Stimulated activated memory B cell treated with anti-CD40 and anti-IgM and Interleukin-4, amounts not matched to agents 10 μg/mL and 1 μg/mL and 100 μg/mL, for 72 hours (primary cell): ENCODE measurements around the gene LLGL1.
"Not testable (repeated sequence)": the region's sequence is repeated elsewhere in the genome, so short reads cannot be mapped to it uniquely, and the experiment has no call there.

Source experiments
- ATAC-seq: fragments of 150-1000 bp; cut with Tn5 transposase; 2 replicates; pipeline ENCODE4 v1.10.0; 2021
- H3K27ac Mint-ChIP-seq: one replicate; pipeline ENCODE4 v1.8.0; 2022; ENCODE audit warnings: mild to moderate bottlenecking, mixed read lengths
- H3K27me3 Mint-ChIP-seq: one replicate; pipeline ENCODE4 v1.8.0; 2022; ENCODE audit warnings: mixed read lengths
- H3K36me3 Mint-ChIP-seq: one replicate; pipeline ENCODE4 v1.8.0; 2022; ENCODE audit warnings: mixed read lengths
- H3K4me1 Mint-ChIP-seq: one replicate; pipeline ENCODE4 v1.8.0; 2022; ENCODE audit warnings: mixed read lengths
- H3K4me3 Mint-ChIP-seq: one replicate; pipeline ENCODE4 v1.8.0; 2022; ENCODE audit warnings: mild to moderate bottlenecking, moderate library complexity, mixed read lengths
- H3K9me3 Mint-ChIP-seq: one replicate; pipeline ENCODE4 v1.8.0; 2022; ENCODE audit warnings: mixed read lengths

LLGL1 gene

DNA sequence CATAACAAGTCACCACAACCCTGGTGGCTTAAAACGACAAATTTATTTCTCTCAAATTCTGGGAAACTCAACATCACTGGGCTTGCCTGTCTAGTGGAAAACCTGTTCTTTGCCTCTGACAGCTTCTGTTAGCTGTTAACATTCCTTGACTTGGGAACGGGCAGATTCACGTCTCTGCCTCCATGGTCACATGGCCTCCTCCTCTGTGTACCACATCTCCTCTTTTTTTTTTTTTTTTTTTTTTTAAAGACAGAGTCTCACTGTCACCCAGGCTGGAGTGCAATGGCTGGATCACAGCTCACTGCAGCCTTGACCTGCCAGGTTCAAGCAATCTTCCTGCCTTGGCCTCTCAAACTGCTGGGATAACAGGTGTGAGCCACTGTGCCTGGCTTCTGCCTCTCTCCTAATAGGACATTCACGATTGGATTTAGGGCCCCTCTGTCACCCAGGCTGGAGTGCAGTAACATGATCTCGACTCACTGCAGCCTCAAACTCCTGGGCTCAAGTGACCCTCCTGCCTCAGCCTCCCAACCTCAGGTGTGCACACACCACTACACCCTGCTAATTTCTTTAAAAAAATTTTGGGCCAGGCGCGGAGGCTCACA, 11.7 kb upstream of the LLGL1 start:
- Mint-ChIP-seq H3K36me3 (peaks cover 14% of the 10 kb centered on the region), H3K27ac (no peak overlapping the region), H3K9me3 (no peaks in the 10 kb centered on the region), H3K4me3 (no peak overlapping the region), H3K27me3 (no peaks in the 10 kb centered on the region), H3K4me1 (peaks cover 14% of the 10 kb centered on the region)
- ATAC-seq = no peak

DNA sequence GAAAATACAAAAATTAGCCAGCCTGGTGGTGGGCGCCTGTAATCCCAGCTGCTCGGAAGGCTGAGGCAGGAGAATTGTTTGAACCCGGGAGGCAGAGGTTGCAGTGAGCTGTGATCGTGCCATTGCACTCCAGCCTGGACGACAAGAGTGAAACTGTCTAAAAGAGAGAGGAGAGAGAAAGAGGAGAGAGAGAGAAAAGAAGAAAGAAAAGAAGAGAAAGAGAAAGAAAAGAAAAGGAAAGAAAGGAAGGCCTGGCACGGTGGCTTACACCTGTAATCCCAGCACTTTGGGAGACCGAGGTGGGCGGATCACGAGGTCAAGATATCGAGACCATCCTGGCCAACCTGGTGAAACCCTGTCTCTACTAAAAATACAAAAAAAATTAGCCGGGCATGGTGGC, 8.5 kb upstream of the LLGL1 start:
- not testable (repeated sequence) for H3K9me3 Mint-ChIP-seq, H3K36me3 Mint-ChIP-seq, H3K27me3 Mint-ChIP-seq, H3K27ac Mint-ChIP-seq, ATAC-seq, H3K4me3 Mint-ChIP-seq
- peaks cover 28% of the 10 kb centered on the region for H3K4me1 Mint-ChIP-seq

DNA sequence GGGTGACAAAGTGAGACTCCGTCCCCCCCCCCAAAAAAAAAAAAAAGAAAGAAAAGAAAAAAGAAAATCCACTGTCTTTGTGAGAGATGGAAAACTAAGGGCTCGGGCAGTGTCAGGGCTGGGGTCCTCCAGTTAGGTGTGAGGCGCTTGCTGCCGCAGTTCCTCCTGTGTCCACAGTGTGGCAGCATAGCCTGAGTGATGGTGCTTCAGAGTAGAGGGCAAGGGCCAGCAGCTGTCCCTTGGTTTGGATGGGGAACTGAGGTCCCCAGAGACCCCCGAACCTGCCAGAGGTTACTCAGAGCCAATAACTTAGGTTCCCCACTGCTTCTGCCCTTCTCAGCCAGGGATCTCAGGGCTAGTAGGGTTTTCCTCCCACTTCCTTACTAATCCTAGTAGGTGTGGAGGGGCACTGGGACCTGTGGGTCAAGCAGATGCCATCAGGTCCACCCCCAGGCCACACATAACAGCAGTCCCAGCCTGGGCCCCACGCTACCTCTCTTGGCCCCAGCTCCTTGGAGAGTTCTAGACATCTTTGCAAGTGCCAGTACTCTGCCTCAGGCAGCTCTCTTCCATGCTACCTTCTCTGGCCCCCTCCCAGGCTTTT, 7.9 kb upstream of the LLGL1 start:
- no peaks in the 10 kb centered on the region for H3K9me3 Mint-ChIP-seq
- H3K4me3 Mint-ChIP-seq = no peak overlapping the region
- ATAC-seq = peak; percentile 72
- peaks cover 29% of the 10 kb centered on the region for H3K4me1 Mint-ChIP-seq
- no peaks in the 10 kb centered on the region for H3K27me3 Mint-ChIP-seq
- H3K27ac Mint-ChIP-seq = no peak overlapping the region
- no peaks in the 10 kb centered on the region for H3K36me3 Mint-ChIP-seq

DNA sequence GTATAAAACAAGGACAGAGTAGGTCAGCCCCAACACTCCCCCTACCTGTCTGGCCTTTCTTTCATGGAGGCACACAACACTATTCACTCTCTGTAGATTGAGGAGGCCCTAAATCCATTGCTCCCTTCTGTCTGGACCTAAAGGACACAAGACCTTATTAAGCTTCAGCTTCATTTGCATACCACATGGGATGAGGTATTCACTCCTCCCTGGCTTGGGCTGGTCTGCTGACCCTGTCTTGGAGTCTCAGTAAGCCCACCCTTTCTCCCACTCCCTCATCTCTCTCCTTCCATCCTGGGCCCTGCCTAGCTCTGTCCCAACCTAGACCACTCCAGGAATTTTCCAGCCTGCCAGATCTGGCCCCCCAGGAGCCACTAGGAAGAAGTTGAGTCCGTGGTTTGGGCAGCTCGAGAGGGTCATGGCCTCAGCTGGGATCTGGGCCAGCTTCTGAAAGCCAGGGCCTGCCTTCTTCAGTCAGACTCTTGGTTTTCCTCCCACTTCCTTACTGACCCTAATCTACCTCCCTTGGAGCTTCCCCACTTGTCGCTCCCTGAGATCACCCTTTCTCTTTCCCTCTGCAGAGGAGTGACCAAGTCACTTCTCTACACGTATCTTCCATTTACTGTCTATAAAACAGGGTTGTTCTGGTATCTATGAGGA, 6.5 kb upstream of the LLGL1 start:
- Mint-ChIP-seq H3K4me1 (peaks cover 29% of the 10 kb centered on the region), H3K27me3 (no peaks in the 10 kb centered on the region), H3K36me3 (no peaks in the 10 kb centered on the region), H3K4me3 (no peak overlapping the region), H3K27ac (no peak overlapping the region), H3K9me3 (no peaks in the 10 kb centered on the region)
- no peak for ATAC-seq

DNA sequence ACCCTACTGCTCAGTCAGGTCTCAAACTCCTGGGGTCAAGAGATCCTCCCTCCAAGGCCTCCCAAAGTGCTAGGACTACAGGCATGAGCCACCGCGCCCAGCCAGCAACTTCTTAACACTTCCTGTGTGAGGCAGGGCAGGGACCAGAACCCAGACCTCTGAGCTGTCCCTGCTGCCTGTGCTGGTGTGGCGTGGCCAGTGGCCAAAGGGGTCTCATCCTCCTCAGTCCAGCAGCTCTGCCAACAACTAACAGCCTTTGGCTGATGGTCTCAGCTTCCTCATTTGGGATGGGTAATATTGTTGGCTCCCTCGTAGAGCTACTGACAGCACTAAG, 1.4 kb upstream of the LLGL1 start:
- Mint-ChIP-seq H3K36me3 (no peaks in the 10 kb centered on the region), H3K27ac (no peak overlapping the region), H3K9me3 (no peaks in the 10 kb centered on the region), H3K4me1 (peaks cover 40% of the 10 kb centered on the region), H3K4me3 (no peak overlapping the region), H3K27me3 (no peaks in the 10 kb centered on the region)
- no peak for ATAC-seq

DNA sequence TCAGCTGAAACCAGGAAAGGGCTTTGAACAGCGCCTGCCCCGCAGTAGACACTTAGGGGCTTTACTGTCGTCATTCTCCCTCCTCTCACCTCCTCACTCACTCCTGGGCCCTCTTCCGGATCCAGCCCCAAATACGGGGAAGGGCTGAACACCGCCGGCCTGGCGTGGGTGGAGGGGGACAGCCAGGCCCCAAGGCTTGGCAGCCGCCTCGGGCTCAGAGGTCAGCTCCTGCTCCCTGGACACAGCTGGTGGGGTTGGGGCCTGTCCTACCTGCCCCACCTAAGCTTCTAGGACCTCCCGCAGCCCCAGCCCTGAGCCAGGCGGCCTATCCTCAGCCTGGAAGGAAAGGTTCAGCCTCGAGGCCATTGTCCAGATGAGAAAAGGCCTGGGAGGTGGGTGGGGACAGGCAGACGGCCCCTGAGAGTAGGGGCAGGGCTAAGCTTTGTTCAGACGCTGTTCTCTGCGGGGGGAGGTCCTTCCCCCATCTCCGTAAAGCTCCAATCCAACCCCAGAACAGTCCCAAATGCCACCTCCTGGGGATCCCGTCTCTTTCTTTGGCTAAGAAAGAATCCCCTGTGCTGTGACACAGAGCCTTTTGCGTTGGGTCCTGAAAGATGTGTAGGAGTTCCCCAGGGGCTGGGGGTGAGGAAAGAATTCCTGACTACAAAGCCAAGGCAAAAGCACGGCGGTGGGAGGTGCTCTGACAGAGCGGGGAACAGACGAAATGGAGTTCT, 881 bp upstream of the LLGL1 start:
- H3K4me1 Mint-ChIP-seq = peaks cover 40% of the 10 kb centered on the region

DNA sequence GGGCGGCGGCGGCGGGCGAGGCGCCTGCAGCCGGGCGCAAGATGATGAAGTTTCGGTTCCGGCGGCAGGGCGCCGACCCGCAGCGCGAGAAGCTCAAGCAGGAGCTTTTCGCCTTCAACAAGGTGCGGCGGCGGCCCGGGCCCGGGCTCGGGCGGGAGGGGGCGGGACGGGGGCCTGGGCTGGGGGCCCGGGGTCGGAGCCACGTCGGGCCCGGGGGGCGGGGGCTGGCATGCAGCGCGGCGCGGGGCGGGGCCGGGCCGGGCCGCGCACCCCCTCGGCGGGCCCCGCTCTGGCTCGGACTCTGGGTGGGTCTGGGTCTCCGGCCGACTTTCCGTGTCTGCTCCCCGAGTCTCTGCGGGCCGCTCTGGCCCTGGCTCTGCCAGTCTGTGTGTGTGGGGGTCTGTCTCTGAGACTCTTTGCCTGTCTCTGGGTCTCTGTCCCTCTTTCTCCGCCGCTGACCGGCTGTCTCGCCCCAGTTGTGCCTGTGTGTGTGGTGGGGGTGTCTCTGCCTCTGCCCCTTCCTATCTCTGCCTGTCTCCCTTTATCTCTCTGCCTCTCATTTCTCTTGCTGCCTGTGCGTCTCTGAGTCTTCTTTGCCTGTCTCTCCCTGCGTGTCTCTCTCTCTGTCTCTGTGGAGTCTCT, 328 bp downstream of the LLGL1 start:
- ATAC-seq = peak; percentile 67
- Mint-ChIP-seq H3K4me1 (peaks cover 38% of the 10 kb centered on the region), H3K27ac (peak overlapping the region; percentile 77), H3K9me3 (no peaks in the 10 kb centered on the region), H3K27me3 (no peaks in the 10 kb centered on the region), H3K36me3 (no peaks in the 10 kb centered on the region), H3K4me3 (peak overlapping the region; percentile 88)

More for the DNA sequence above, 881 bp upstream of the LLGL1 start:
- Mint-ChIP-seq H3K36me3 (no peaks in the 10 kb centered on the region), H3K27me3 (no peaks in the 10 kb centered on the region), H3K4me3 (peak overlapping the region; percentile 71), H3K27ac (no peak overlapping the region), H3K9me3 (no peaks in the 10 kb centered on the region)
- no peak for ATAC-seq

DNA sequence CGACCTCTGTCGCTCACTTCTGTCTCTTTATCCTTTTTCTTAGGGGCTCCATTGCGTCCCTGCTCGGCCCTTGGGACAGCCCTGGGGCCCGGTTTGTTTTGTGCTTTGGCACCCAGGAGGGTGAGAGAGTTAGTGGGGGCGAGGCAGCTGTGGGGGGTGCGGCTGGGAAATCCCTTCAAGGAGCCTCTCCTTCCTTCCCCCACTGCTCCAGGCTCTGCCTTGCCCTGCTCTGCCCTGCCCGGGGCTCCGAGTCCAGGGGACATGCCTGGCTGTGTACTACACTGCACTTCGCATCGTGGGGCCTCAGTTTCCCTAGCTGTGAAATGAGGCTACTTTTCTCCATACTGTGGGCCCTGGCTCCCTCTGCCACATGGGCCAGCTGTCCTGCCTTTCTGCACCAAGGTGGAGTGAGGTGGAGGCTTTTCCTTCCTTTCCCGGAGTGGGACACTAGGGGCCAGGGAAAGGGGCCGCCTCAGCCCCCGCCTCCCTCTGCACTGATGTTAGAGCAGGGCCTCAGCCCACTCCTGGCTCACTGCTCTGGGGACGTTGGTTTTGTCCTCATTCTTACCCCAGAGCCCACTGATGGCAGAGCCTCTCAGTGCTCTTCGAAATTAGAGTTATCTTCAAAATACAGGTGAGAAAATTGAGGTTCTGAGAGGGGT, 980 bp downstream of the LLGL1 start:
- H3K36me3 Mint-ChIP-seq = no peaks in the 10 kb centered on the region
- peak overlapping the region; percentile 77 for H3K27ac Mint-ChIP-seq
- ATAC-seq = no peak
- H3K9me3 Mint-ChIP-seq = no peaks in the 10 kb centered on the region
- no peaks in the 10 kb centered on the region for H3K27me3 Mint-ChIP-seq
- peaks cover 31% of the 10 kb centered on the region for H3K4me1 Mint-ChIP-seq
- H3K4me3 Mint-ChIP-seq = peak overlapping the region; percentile 88

DNA sequence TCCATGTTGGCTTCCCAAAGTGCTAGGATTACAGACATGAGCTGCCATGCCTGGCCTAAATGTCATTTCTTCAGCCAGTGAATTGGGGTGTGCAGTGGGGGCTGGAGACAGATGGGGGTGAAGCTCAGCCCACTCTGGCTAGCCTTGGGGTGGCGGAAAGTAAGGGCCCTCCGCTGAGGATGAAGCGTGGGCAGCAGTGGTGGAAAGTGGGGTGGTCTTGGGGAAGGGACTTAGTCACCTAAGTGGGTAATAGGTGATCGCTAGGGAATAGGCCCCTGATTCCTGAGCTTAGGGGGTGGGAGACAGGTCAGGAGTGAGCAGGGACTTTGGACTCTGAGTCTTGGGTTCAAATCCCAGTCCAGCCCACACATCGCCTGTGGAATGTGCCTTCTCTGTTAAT, 2.2 kb downstream of the LLGL1 start:
- H3K4me3 Mint-ChIP-seq = no peak overlapping the region
- peaks cover 26% of the 10 kb centered on the region for H3K4me1 Mint-ChIP-seq
- no peak overlapping the region for H3K27ac Mint-ChIP-seq

DNA sequence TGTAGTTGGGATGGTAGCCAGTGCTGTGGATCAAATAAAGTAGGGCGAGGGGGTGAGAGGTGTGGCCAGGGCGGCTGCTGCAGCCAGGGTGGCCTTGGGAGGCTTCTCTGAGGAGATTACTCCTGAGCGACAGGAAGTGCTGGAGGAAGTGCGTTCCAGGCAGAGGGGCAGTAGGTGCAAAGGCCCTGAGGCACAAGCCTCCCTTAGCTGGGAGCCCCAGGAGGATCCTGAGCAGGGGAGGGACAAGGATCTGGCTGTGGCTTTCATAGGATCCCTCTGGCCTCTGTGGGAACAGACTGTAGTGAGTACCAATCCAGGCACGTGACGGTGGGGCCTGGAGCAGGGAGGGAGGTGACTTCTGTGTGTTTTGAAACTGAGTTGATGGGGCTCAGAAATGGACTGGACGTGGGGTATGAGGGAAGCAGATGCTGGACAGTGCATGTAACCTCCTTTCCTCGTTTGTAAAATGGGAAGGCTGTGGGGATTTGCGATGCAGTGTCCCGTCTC, 2.8 kb downstream of the LLGL1 start:
- H3K36me3 Mint-ChIP-seq = no peaks in the 10 kb centered on the region
- H3K27ac Mint-ChIP-seq = no peak overlapping the region
- H3K4me1 Mint-ChIP-seq = peaks cover 26% of the 10 kb centered on the region
- no peak overlapping the region for H3K4me3 Mint-ChIP-seq
- no peaks in the 10 kb centered on the region for H3K27me3 Mint-ChIP-seq
- no peaks in the 10 kb centered on the region for H3K9me3 Mint-ChIP-seq
- no peak for ATAC-seq

More for the DNA sequence above, 2.2 kb downstream of the LLGL1 start:
- ATAC-seq = no peak
- no peaks in the 10 kb centered on the region for H3K36me3 Mint-ChIP-seq
- no peaks in the 10 kb centered on the region for H3K9me3 Mint-ChIP-seq
- H3K27me3 Mint-ChIP-seq = no peaks in the 10 kb centered on the region

DNA sequence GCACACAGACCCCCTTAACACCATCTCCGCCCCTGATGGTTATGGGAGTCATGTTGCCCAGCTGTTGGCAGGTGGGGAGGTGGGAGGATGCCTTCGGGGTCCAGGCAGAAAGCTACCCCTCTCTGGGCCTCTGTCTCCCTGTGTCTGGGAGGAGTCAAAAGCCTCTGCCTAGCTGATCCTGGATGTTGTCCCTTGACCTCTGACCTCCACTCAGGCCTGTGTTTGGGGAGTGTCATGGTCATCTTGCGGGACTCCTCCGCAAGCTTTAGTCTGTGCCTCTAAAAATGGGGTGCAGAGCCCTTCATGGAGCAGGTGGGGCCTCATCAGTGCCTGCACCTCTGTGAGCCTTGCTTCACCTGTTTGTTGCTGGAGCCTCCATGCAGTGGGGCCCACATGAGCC, 3.8 kb downstream of the LLGL1 start:
- H3K4me3 Mint-ChIP-seq = no peak overlapping the region
- no peak overlapping the region for H3K27ac Mint-ChIP-seq
- H3K9me3 Mint-ChIP-seq = no peaks in the 10 kb centered on the region
- H3K4me1 Mint-ChIP-seq = peaks cover 26% of the 10 kb centered on the region
- H3K27me3 Mint-ChIP-seq = no peaks in the 10 kb centered on the region
- H3K36me3 Mint-ChIP-seq = peaks cover 2% of the 10 kb centered on the region
- no peak for ATAC-seq

DNA sequence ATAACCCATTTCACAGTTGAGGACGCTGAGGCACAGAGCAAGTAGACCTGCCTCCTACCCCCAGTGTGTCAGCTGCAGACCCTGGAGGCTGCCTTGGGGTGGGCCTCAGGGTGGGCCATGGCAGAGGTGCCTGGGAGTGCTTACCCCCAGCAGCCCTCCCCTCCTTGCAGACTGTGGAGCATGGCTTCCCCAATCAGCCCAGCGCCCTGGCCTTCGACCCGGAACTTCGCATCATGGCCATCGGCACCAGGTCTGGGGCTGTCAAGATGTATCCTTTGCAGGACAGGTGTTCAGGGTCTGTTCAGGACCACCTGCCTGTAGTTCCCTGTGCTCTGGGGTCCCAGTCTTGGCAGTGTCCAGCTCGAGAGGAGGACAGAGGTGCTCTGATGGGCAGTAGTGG, 4.3 kb downstream of the LLGL1 start:
- no peaks in the 10 kb centered on the region for H3K27me3 Mint-ChIP-seq
- H3K27ac Mint-ChIP-seq = no peak overlapping the region
- peaks cover 7% of the 10 kb centered on the region for H3K36me3 Mint-ChIP-seq
- H3K4me1 Mint-ChIP-seq = peaks cover 24% of the 10 kb centered on the region
- H3K4me3 Mint-ChIP-seq = no peak overlapping the region
- no peak for ATAC-seq
- H3K9me3 Mint-ChIP-seq = no peaks in the 10 kb centered on the region

DNA sequence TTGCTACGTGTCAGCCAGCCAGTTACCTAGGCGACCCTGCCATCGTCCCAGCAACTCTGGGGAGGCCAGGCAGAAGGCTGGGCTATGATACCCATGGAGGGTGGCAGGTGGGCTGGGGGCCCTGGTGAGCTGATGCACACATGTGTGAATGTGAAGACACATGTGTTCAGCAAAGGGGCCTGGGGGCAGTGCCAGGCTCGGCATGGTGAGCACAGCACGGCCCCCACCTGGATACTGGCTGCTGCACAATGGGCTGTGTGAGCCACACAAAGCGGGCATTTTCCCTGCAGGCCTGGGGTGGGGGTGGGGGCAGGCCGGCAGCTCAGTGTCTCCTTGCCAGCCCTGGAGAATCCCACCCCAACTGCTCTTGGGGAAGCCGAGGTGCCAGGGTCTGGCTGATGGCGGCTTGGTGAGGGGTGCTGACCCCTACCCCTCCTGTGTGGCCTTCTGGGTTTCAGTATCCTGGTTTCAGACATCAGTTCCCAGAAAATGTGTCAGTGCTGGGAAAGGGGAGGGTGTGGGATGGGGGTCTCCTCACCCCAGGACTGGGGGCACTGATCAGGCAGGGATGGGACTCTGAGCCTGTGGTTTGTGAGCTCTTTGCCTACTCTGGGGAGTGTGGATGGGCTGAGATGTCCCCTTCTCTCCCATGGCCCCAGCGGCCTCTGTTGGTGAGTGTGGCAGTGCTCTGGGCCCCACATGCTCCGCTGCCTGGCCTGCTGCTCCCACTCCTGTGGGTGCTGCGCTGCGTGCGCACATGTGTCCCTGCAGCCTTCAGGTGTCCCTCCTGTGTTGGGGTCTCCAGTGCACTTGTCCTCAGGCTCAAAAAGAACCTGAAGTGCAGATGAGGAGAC, 5.1 kb downstream of the LLGL1 start:
- Mint-ChIP-seq H3K27ac (no peak overlapping the region), H3K4me3 (no peak overlapping the region), H3K4me1 (peaks cover 20% of the 10 kb centered on the region), H3K9me3 (no peaks in the 10 kb centered on the region), H3K36me3 (peaks cover 12% of the 10 kb centered on the region), H3K27me3 (no peaks in the 10 kb centered on the region)
- ATAC-seq = no peak

DNA sequence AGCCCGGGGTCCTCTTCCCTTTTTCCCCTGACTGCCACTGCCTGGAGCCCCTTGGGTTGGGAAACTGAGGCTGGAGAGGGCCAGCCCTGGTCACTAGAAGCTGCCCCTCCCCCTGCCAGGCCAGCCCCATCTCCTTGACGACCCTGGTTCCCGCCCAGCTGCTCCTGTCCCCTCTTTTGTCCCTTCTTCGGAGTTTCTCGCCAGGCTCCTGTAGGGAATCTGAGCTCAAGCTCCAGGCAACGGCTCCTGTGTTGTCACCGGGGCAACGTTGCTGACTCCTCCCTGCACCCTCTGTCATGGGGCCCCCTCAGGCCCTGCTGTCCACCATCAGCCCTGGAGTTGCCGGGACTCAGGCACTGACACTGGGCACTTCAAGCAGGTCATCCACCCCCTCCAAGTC, 5.7 kb downstream of the LLGL1 start:
- H3K27me3 Mint-ChIP-seq = no peaks in the 10 kb centered on the region
- no peak overlapping the region for H3K27ac Mint-ChIP-seq
- no peak for ATAC-seq
- peaks cover 19% of the 10 kb centered on the region for H3K4me1 Mint-ChIP-seq
- no peak overlapping the region for H3K4me3 Mint-ChIP-seq
- peaks cover 16% of the 10 kb centered on the region for H3K36me3 Mint-ChIP-seq
- no peaks in the 10 kb centered on the region for H3K9me3 Mint-ChIP-seq
